Mucosa of rectum (tissue), 2 donors: Measurements from ENCODE around the gene IL25.

Experiments
- H3K27ac ChIP-seq, 2 donors: one replicate each; pipeline ENCODE4 v1.7.0; 2013; ENCODE audit warnings: inconsistent platforms in 2 of 2, low read depth in 2 of 2, low read length in 2 of 2
- H3K27me3 ChIP-seq, 2 donors: one replicate each; pipeline ENCODE4 v1.7.0; 2013; ENCODE audit warnings: low read length in 2 of 2; ENCODE audit not compliant: control insufficient read depth in 2 of 2, insufficient read depth in 2 of 2
- H3K36me3 ChIP-seq, 2 donors: one replicate each; pipeline ENCODE4 v1.7.0; 2013; ENCODE audit warnings: low read length in 2 of 2; ENCODE audit not compliant: control insufficient read depth in 2 of 2, insufficient read depth in 2 of 2
- H3K4me1 ChIP-seq, 2 donors: one replicate each; pipeline ENCODE4 v1.7.0; 2013; ENCODE audit warnings: low read length in 2 of 2, mild to moderate bottlenecking in 1 of 2; ENCODE audit not compliant: control insufficient read depth in 2 of 2, insufficient read depth in 2 of 2
- H3K4me3 ChIP-seq, 2 donors: one replicate each; pipeline ENCODE4 v1.7.0; 2013; ENCODE audit warnings: low read length in 2 of 2
- H3K9ac ChIP-seq, 2 donors: one replicate each; pipeline ENCODE4 v1.7.0; 2013; ENCODE audit warnings: low read length in 2 of 2, low read depth in 1 of 2, mild to moderate bottlenecking in 1 of 2
- H3K9me3 ChIP-seq, 2 donors: one replicate each; pipeline ENCODE4 v1.7.0; 2013; ENCODE audit warnings: low read length in 2 of 2; ENCODE audit not compliant: control insufficient read depth in 2 of 2
- donor health status: healthy.
- donor health status: Normal muscosa, but diverticular disease.

IL25 gene

GRCh38 chr14:23361320-23361719 is 11.3 kb upstream of the IL25 start:
- Histone ChIP-seq H3K27ac (no peak overlapping the region), H3K27me3 (peaks cover 6 to 15% of the 10 kb centered on the region in 2 donors), H3K9me3 (no peaks in the 10 kb centered on the region), H3K4me1 (no peaks in the 10 kb centered on the region), H3K4me3 (no peak overlapping the region), H3K9ac (no peak overlapping the region), H3K36me3 (no peaks in the 10 kb centered on the region)

DNA sequence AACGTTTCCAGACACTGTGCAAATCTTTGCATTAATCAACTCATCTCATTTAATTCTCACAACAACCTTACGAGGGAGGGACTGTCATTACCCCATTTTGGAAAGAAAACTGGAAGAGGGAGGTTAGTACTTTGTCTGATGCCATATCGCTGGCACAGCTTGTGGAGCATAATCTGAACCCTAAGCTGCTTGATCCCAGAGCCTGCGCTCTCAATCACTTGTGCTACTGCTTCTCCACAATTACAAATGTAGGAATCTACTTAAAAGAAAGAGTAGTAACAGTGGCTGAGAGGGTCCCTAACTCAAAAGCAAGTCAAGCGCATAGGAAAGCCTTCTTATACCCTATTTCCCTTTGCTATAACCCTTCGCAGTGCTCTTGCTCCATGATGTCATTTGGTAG is 10.8 kb upstream of the IL25 start:
- no peak overlapping the region for H3K4me3 ChIP-seq

GRCh38 chr14:23362200-23362599 is 10.4 kb upstream of the IL25 start:
- no peaks in the 10 kb centered on the region for H3K9me3 ChIP-seq
- no peak overlapping the region for H3K27ac ChIP-seq
- no peak overlapping the region for H3K4me3 ChIP-seq
- peaks cover 8 to 18% of the 10 kb centered on the region in 2 donors for H3K27me3 ChIP-seq
- no peaks in the 10 kb centered on the region for H3K4me1 ChIP-seq
- no peak overlapping the region for H3K9ac ChIP-seq
- no peaks in the 10 kb centered on the region for H3K36me3 ChIP-seq

More for the DNA sequence above, 10.8 kb upstream of the IL25 start:
- Histone ChIP-seq H3K4me1 (no peaks in the 10 kb centered on the region), H3K9ac (no peak overlapping the region), H3K27me3 (peaks cover 7 to 16% of the 10 kb centered on the region in 2 donors), H3K9me3 (no peaks in the 10 kb centered on the region), H3K36me3 (no peaks in the 10 kb centered on the region), H3K27ac (no peak overlapping the region)

DNA sequence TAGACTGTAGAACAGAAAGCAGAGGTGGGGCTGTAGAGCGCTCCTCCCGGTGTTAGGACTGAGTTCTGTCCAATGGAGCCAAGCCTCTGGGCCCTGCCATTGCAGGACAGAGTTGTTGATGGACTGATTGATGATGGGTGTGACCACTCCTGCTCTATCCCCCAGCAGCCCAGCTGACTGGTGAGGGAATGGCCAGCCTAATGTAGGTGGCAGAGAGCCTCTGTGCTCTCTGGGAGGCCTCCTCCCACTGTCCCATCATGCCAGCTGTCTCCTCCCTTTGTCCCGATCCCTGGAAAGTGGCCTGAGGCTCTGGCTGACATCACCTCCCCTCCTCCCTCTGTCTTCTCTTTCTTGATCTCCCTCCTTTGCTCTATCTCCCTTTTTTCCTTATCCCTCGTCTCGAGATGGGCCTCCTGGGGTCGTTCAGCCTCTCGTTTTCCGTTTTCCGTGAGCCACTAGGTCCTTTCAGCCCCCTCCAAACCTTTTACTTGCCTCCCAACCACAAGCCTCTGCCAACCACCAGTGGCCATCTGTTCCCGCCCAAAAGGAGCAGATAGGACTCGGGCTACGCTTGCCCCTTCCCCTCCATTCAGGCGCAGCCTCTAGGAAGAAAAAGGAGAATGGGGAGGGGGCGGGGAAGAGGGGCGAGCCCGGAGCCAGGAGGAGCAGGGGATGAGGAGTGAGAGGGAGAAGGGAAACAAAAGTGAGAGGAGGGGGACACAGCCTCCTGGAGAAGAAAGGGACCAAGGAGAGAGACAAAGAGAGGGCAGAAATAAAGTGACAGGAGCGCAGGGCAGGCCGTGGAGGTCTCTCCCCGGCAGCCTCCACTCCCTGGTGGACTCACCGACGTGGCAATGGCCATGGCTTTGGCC is 8.2 kb upstream of the IL25 start:
- H3K27ac ChIP-seq = peak overlapping the region; percentile 66 to 85
- no peaks in the 10 kb centered on the region for H3K4me1 ChIP-seq
- peaks cover 8 to 24% of the 10 kb centered on the region in 2 donors for H3K27me3 ChIP-seq
- no peaks in the 10 kb centered on the region for H3K36me3 ChIP-seq
- H3K4me3 ChIP-seq = peak overlapping the region; percentile 48 to 63
- no peaks in the 10 kb centered on the region for H3K9me3 ChIP-seq
- peak overlapping the region; percentile 41 to 58 for H3K9ac ChIP-seq

- Histone ChIP-seq H3K9ac (peak within 1 kb of the TSS; percentile 41 to 62), H3K4me1 (no peaks in the 10 kb centered on the region), H3K36me3 (no peaks in the 10 kb centered on the region), H3K27me3 (peaks cover 8 to 24% of the 10 kb centered on the region in 2 donors), H3K9me3 (no peaks in the 10 kb centered on the region), H3K27ac (peak within 1 kb of the TSS; percentile 66 to 85), H3K4me3 (peak within 1 kb of the TSS; percentile 52 to 63)
These were observed 7.4 kb upstream of the IL25 start, which contains the start of gene EFS for GRCh38 chr14:23365036-23365731. Gene EFS (minus strand): TSS chr14:23365172. CDS start chr14:23365025, 147 bp downstream.

- peak overlapping the region; percentile 66 to 85 for H3K27ac ChIP-seq
- no peaks in the 10 kb centered on the region for H3K9me3 ChIP-seq
- H3K9ac ChIP-seq = peak overlapping the region in 1 of 2 donors; percentile 62
- peak overlapping the region; percentile 31 to 52 for H3K4me3 ChIP-seq
- no peaks in the 10 kb centered on the region for H3K4me1 ChIP-seq
- H3K36me3 ChIP-seq = no peaks in the 10 kb centered on the region
- H3K27me3 ChIP-seq = peaks cover 8 to 24% of the 10 kb centered on the region in 2 donors
These were observed 6.7 kb upstream of the IL25 start for GRCh38 chr14:23365732-23366425.

- Histone ChIP-seq H3K4me1 (no peaks in the 10 kb centered on the region), H3K27me3 (peaks cover 8 to 24% of the 10 kb centered on the region in 2 donors), H3K9ac (peak overlapping the region in 1 of 2 donors; percentile 26), H3K27ac (peak overlapping the region; percentile 21 to 85), H3K9me3 (no peaks in the 10 kb centered on the region), H3K4me3 (no peak overlapping the region), H3K36me3 (no peaks in the 10 kb centered on the region)
These were observed 6.1 kb upstream of the IL25 start for GRCh38 chr14:23366426-23366921.

- H3K9me3 ChIP-seq = no peaks in the 10 kb centered on the region
- no peak overlapping the region for H3K4me3 ChIP-seq
- no peaks in the 10 kb centered on the region for H3K36me3 ChIP-seq
- H3K9ac ChIP-seq = no peak overlapping the region
- H3K4me1 ChIP-seq = no peaks in the 10 kb centered on the region
- H3K27ac ChIP-seq = no peak overlapping the region
- peaks cover 2 to 9% of the 10 kb centered on the region in 2 donors for H3K27me3 ChIP-seq
These were observed 2.4 kb upstream of the IL25 start for GRCh38 chr14:23370221-23370620.

DNA sequence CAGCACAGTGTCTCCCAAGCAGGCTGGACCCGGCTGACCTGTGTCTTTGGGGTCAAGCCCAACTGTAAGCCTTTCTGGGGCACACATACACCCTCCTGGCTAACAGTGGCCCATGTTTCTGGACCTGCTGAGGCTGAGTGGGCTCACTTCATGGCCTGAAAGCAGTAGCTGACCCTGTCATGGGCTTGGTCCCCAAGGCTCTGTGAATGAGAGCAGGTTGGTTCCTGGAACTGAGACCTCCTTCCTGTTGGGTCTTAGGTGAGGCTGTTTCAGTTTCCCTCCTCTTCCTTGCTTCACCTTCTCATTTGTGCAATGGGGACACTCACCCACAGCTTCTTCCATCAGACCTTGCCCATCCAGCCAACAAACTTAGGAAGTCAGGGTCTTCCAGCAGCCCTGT is 744 bp upstream of the IL25 start:
- H3K9me3 ChIP-seq = no peaks in the 10 kb centered on the region
- H3K27me3 ChIP-seq = peaks cover under 1 to 7% of the 10 kb centered on the region in 2 donors
- no peaks in the 10 kb centered on the region for H3K4me1 ChIP-seq
- no peak overlapping the region for H3K27ac ChIP-seq
- no peaks in the 10 kb centered on the region for H3K36me3 ChIP-seq
- H3K4me3 ChIP-seq = no peak overlapping the region
- no peak overlapping the region for H3K9ac ChIP-seq
